Heart right ventricle (tissue), 16 donors: Measurements from ENCODE around the gene CPEB4. TPM values are rescaled to one million over a fixed set of nuclear protein-coding genes. Genes with fewer than 3 reads are reported as not detected.

Source experiments
- ATAC-seq, 8 donors: fragments of 200-7000 bp; cut with Tn5 transposase; one replicate each; pipeline ENCODE4 v1.9.1; 2020; ENCODE audit warnings: mild to moderate bottlenecking in 8 of 8, moderate library complexity in 8 of 8, moderate number of reproducible peaks in 1 of 8
- DNase-seq, 2 donors: peaks; one replicate each; pipeline ENCODE4 v3.0.0-alpha.2; 2020
- H3K27ac ChIP-seq, 10 donors: fragments of 200-600 bp; sonication (generic) in 2 of 10; one replicate each; pipeline versions ENCODE4 v1.5.0 to v1.8.0; 2020 to 2022; ENCODE audit warnings: mild to moderate bottlenecking in 3 of 10
- H3K27me3 ChIP-seq, 7 donors: fragments of 200-600 bp; one replicate each; pipeline ENCODE4 v1.8.0; 2021 to 2022; ENCODE audit warnings: mild to moderate bottlenecking in 2 of 7
- H3K36me3 ChIP-seq, 9 donors: fragments of 200-600 bp; sonication (generic) in 1 of 9; one replicate each; pipeline versions ENCODE4 v1.5.0 to v1.8.0; 2020 to 2022; ENCODE audit warnings: mild to moderate bottlenecking in 2 of 9
- H3K4me1 ChIP-seq, 9 donors: fragments of 200-600 bp; sonication (generic) in 1 of 9; one replicate each; pipeline versions ENCODE4 v1.5.0 to v1.8.0; 2020 to 2022; ENCODE audit warnings: mild to moderate bottlenecking in 4 of 9
- H3K4me3 ChIP-seq, 10 donors: fragments of 200-600 bp; sonication (generic) in 2 of 10; one replicate each; pipeline versions ENCODE4 v1.5.0 to v1.8.0; 2020 to 2022; ENCODE audit warnings: mild to moderate bottlenecking in 7 of 10, moderate library complexity in 2 of 10
- H3K9me3 ChIP-seq, 11 donors: fragments of 200-600 bp in 10 of 11; sonication (generic) in 2 of 11; one replicate each; pipeline versions ENCODE4 v1.5.0 to v1.8.0; 2013 to 2022; ENCODE audit warnings: mild to moderate bottlenecking in 2 of 11, control low read depth in 1 of 11, moderate library complexity in 1 of 11
- WGBS, 2 donors: extraction: QIAGEN DNeasy Blood & Tissue Kit; methylation state at CpG; one replicate each; pipeline ENCODE4 v1.1.7; 2013; ENCODE audit warnings: inconsistent platforms in 1 of 2; 5-methylcytosine and 5-hydroxymethylcytosine counted together
- intact Hi-C, 10 donors: fragments of 100-400 bp; cut with DNase I; formaldehyde crosslinking; loops; one replicate each; pipeline versions ENCODE4 v1.11.1 to v1.14.2; 2022
- polyA plus RNA-seq, 2 donors: library from polyadenylated mRNA; stranded (reverse); fragments of 200-250 nt; gene quantifications; one replicate each; pipeline ENCODE4 v1.2.3, GENCODE V29; 2013
- total RNA-seq, 10 donors: library from RNA; stranded (reverse); fragmentation: NEBNext Ultra II Directional in 3 of 10; extraction: Animal tissue kit (Norgen Biotek cat#: 25700) in 3 of 10; gene quantifications; one replicate each; pipeline versions ENCODE4 v1.2.1 to v1.2.4, GENCODE V29; 2021 to 2023
- TF ChIP-seq, protein P1 (sequence below), 9 donors: fragments of 200-600 bp; sonication (generic) in 2 of 9; IDR thresholded peaks; one replicate each; pipeline versions ENCODE4 v1.5.0 to v1.8.0; 2021 to 2022; ENCODE audit warnings: antibody characterized with exemption in 9 of 9, mild to moderate bottlenecking in 5 of 9, moderate library complexity in 1 of 9
- donor health status: Arrhythmogenic right ventricular cardiomyopathy.
- donor health status: ischemic (EF 13 %, LVEDD 7.1; RV severe dilation, severe dysfunction).
- donor health status: healthy with polysubstance abuse.
- donor health status: DM: no; HTN: yes; CAD: no.
- donor health status: DM: no; HTN: no; CAD: no.
- donor health status: ischemic (EF 25% LVEDD 6.9; RV normal size, moderate dysfunction).
- donor health status: ischemic (EF 25% LVEDD 5.7; RV mildly dilated, moderate dysfunction).
- donor health status: healthy.
- donor health status: DM: yes; HTN: yes; CAD: no.
- donor health status: Ischemic cardiomyopathy.
- donor health status: ischemic (EF 35%, LVEDD 5.7; RV mildly dilated, moderate dysfunction).
- donor health status: nonischemic (EF 11% LVEDD 7.7; RV severe dilation, severe dysfunction).
- donor health status: DM: yes; HTN: yes; CAD: no.
- donor health status: PGD.
- donor health status: ischemic (EF 29% LVEDD 5.4; RV normal size, mild dysfunction).
- donor health status: nonischemic (EF 23%, LVEDD 6.1; RV moderate dilation, normal function).

The CPEB4 gene
- total and polyA plus RNA-seq, 12 donors, result 29.4 to 279 (median 168) TPM

- peaks cover 0 to 6% (median 0%) of the 10 kb centered on the region in 7 donors for H3K27me3 ChIP-seq
- no peaks in the 10 kb centered on the region for H3K4me1 ChIP-seq
- DNase-seq (no peak), ATAC-seq (no peak)
- TF ChIP-seq, protein P1, sequence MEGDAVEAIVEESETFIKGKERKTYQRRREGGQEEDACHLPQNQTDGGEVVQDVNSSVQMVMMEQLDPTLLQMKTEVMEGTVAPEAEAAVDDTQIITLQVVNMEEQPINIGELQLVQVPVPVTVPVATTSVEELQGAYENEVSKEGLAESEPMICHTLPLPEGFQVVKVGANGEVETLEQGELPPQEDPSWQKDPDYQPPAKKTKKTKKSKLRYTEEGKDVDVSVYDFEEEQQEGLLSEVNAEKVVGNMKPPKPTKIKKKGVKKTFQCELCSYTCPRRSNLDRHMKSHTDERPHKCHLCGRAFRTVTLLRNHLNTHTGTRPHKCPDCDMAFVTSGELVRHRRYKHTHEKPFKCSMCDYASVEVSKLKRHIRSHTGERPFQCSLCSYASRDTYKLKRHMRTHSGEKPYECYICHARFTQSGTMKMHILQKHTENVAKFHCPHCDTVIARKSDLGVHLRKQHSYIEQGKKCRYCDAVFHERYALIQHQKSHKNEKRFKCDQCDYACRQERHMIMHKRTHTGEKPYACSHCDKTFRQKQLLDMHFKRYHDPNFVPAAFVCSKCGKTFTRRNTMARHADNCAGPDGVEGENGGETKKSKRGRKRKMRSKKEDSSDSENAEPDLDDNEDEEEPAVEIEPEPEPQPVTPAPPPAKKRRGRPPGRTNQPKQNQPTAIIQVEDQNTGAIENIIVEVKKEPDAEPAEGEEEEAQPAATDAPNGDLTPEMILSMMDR (IDR thresholded peaks at IDR 0.05), result no peak
- no peaks in the 10 kb centered on the region for H3K36me3 ChIP-seq
- no peaks in the 10 kb centered on the region for H3K9me3 ChIP-seq
- H3K4me3 ChIP-seq, result no peak overlapping the region
- no peak overlapping the region for H3K27ac ChIP-seq
- intact Hi-C loops, result no loop called here
Measured at GRCh38 chr5:174003795-174004194, 115.6 kb downstream of the CPEB4 start.

- 88 to 90% methylated on average over 5 of the region's 5 CpGs for WGBS, 2 donors
- H3K36me3 ChIP-seq, result no peaks in the 10 kb centered on the region
- no peak overlapping the region for H3K27ac ChIP-seq
- H3K9me3 ChIP-seq, result no peaks in the 10 kb centered on the region
- no peak for DNase-seq
- H3K4me1 ChIP-seq, result no peaks in the 10 kb centered on the region
- ATAC-seq, result no peak
- TF ChIP-seq, protein P1 (IDR thresholded peaks at IDR 0.05), result no peak
- peaks cover 0 to 6% (median 0%) of the 10 kb centered on the region in 7 donors for H3K27me3 ChIP-seq
- no peak overlapping the region for H3K4me3 ChIP-seq
- intact Hi-C loops, result no loop called here
Measured at GRCh38 chr5:174008922-174009321, 120.8 kb downstream of the CPEB4 start.

DNA sequence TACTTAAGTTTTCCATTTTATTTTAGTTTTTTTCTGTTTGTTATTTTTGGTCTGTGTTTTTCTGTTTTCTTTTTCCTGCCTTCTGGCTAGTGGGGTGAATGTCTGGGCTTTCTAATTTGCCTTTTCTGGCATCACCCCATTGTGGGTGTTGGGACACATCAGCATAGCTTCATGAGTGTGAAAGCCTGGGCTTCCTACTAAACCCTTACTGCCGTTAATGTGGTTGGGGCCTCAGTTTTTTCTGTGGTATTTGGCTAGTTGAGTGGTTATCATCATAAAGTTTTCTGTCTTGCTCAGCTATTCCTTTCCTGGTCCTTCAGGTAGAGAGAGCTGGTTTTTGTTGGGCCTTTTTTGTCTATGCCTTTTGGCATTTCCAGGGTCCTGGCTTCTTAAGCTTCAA lies 122.2 kb downstream of the CPEB4 start:
- TF ChIP-seq, protein P1 (IDR thresholded peaks at IDR 0.05), result no peak

GRCh38 chr5:174011441-174011840 lies 123.3 kb downstream of the CPEB4 start:
- H3K4me1 ChIP-seq, result no peaks in the 10 kb centered on the region
- no peak overlapping the region for H3K4me3 ChIP-seq
- H3K9me3 ChIP-seq, result peaks cover 0 to 4% (median 0%) of the 10 kb centered on the region in 11 donors
- ATAC-seq, result no peak
- no peak overlapping the region for H3K27ac ChIP-seq
- DNase-seq, result no peak
- no peaks in the 10 kb centered on the region for H3K36me3 ChIP-seq
- peaks cover 0 to 3% (median 0%) of the 10 kb centered on the region in 7 donors for H3K27me3 ChIP-seq
- intact Hi-C loops, result no loop called here
- 48 to 54% methylated on average over 3 of the region's 3 CpGs for WGBS, 2 donors
- TF ChIP-seq, protein P1 (IDR thresholded peaks at IDR 0.05), result no peak

More for the DNA sequence above, 122.2 kb downstream of the CPEB4 start:
- no peak for DNase-seq
- intact Hi-C loops, result no loop called here
- Histone ChIP-seq H3K4me1 (no peaks in the 10 kb centered on the region), H3K27me3 (peaks cover 0 to 6% (median 0%) of the 10 kb centered on the region in 7 donors), H3K36me3 (no peaks in the 10 kb centered on the region), H3K4me3 (no peak overlapping the region), H3K27ac (no peak overlapping the region), H3K9me3 (peaks cover 0 to 4% (median 0%) of the 10 kb centered on the region in 11 donors)
- 71 to 77% methylated on average over 1 of the region's 1 CpG for WGBS, 2 donors
- ATAC-seq, result no peak

Other genes starting within 250 kb of the CPEB4 start
- gene C5orf47, start 100.8 kb downstream of the CPEB4 start, total RNA-seq, result under 1 TPM in 6 of 10 donors, not detected in 4; 0.09 to 0.31 (median 0.21) TPM
- gene C5orf47, start 100.8 kb downstream of the CPEB4 start, polyA plus RNA-seq, result under 1 TPM in 1 of 2 donors, not detected in 1; 0.09 TPM
- under 1 TPM in 8 of 10 donors, not detected in 2; 0.11 to 0.82 (median 0.32) TPM for gene NSG2, start 157.4 kb downstream of the CPEB4 start, total RNA-seq
- gene NSG2, start 157.4 kb downstream of the CPEB4 start, polyA plus RNA-seq, result under 1 TPM; 0.49 to 0.51 TPM